ENCODE measurements around the gene IPO8. TPM values are rescaled to one million over a fixed set of nuclear protein-coding genes. Genes with fewer than 3 reads are reported as not detected.

The IPO8 gene
- total RNA-seq, 2 experiments from 2014 or later: 50.8 to 52.2 TPM

- Mint-ChIP-seq H3K27me3 (ENCODE audit: low read depth) (no peaks in the 10 kb centered on the region), H3K4me3 (no peak overlapping the region), H3K9me3 (ENCODE audit: insufficient read depth) (no peaks in the 10 kb centered on the region), H3K4me1 (ENCODE audit: low read depth) (no peaks in the 10 kb centered on the region), H3K36me3 (ENCODE audit: low read depth) (peaks cover 55% of the 10 kb centered on the region), H3K27ac (no peak overlapping the region)
- no peak for DNase-seq
- no peak for ATAC-seq
- ChIA-PET CTCF (no interaction called here), POLR2A (no interaction called here)
Measured at GRCh38 chr12:30679241-30679640, 16.4 kb downstream of the IPO8 start.

- CTCF ChIA-PET: no interaction called here
- H3K27me3 Mint-ChIP-seq (ENCODE audit: low read depth): no peaks in the 10 kb centered on the region
- DNase-seq: no peak
- no peak overlapping the region for H3K4me3 Mint-ChIP-seq
- no peak for ATAC-seq
- H3K9me3 Mint-ChIP-seq (ENCODE audit: insufficient read depth): no peaks in the 10 kb centered on the region
- H3K27ac Mint-ChIP-seq: no peak overlapping the region
- peaks cover 53% of the 10 kb centered on the region for H3K36me3 Mint-ChIP-seq (ENCODE audit: low read depth)
- no peaks in the 10 kb centered on the region for H3K4me1 Mint-ChIP-seq (ENCODE audit: low read depth)
- POLR2A ChIA-PET: no interaction called here
Measured at GRCh38 chr12:30678221-30678620, 17.4 kb downstream of the IPO8 start.

GRCh38 chr12:30661210-30661609 lies 34.5 kb downstream of the IPO8 start:
- ATAC-seq: no peak
- Mint-ChIP-seq H3K36me3 (ENCODE audit: low read depth) (peaks cover 28% of the 10 kb centered on the region), H3K27me3 (ENCODE audit: low read depth) (no peaks in the 10 kb centered on the region), H3K27ac (no peak overlapping the region), H3K4me1 (ENCODE audit: low read depth) (no peaks in the 10 kb centered on the region), H3K4me3 (no peak overlapping the region), H3K9me3 (ENCODE audit: insufficient read depth) (no peaks in the 10 kb centered on the region)
- no peak for DNase-seq
- CTCF ChIA-PET: no interaction called here
- POLR2A ChIA-PET: no interaction called here

- ChIA-PET POLR2A (interaction anchor here (0.7 kb wide), 1 partner anchor 191 kb away, joined by 3 read pairs; no protein-coding TSS in a partner anchor), CTCF (no interaction called here)
- Mint-ChIP-seq H3K27me3 (ENCODE audit: low read depth) (no peaks in the 10 kb centered on the region), H3K9me3 (ENCODE audit: insufficient read depth) (no peaks in the 10 kb centered on the region), H3K36me3 (ENCODE audit: low read depth) (peaks cover 23% of the 10 kb centered on the region), H3K4me3 (no peak overlapping the region), H3K4me1 (ENCODE audit: low read depth) (peaks cover 3% of the 10 kb centered on the region), H3K27ac (no peak overlapping the region)
- DNase-seq (no peak), ATAC-seq (no peak)
Measured at GRCh38 chr12:30652034-30652696, 43.5 kb downstream of the IPO8 start.

GRCh38 chr12:30646821-30647220 lies 48.8 kb downstream of the IPO8 start:
- H3K4me1 Mint-ChIP-seq (ENCODE audit: low read depth): no peaks in the 10 kb centered on the region
- no peaks in the 10 kb centered on the region for H3K9me3 Mint-ChIP-seq (ENCODE audit: insufficient read depth)
- POLR2A ChIA-PET: no interaction called here
- no peaks in the 10 kb centered on the region for H3K27me3 Mint-ChIP-seq (ENCODE audit: low read depth)
- CTCF ChIA-PET: no interaction called here
- ATAC-seq (no peak), DNase-seq (no peak)
- no peak overlapping the region for H3K4me3 Mint-ChIP-seq
- H3K27ac Mint-ChIP-seq: no peak overlapping the region
- H3K36me3 Mint-ChIP-seq (ENCODE audit: low read depth): peaks cover 27% of the 10 kb centered on the region

GRCh38 chr12:30643366-30643765 lies 52.3 kb downstream of the IPO8 start:
- H3K4me3 Mint-ChIP-seq: no peak overlapping the region
- H3K27me3 Mint-ChIP-seq (ENCODE audit: low read depth): no peaks in the 10 kb centered on the region
- POLR2A ChIA-PET: no interaction called here
- H3K4me1 Mint-ChIP-seq (ENCODE audit: low read depth): no peaks in the 10 kb centered on the region
- CTCF ChIA-PET: no interaction called here
- H3K27ac Mint-ChIP-seq: no peak overlapping the region
- DNase-seq (no peak), ATAC-seq (no peak)
- H3K36me3 Mint-ChIP-seq (ENCODE audit: low read depth): peaks cover 30% of the 10 kb centered on the region
- H3K9me3 Mint-ChIP-seq (ENCODE audit: insufficient read depth): no peaks in the 10 kb centered on the region

- ChIA-PET CTCF (interaction anchor here (0.8 to 2.2 kb wide), 2 partner anchors 12 to 110 kb away, joined by 3 to 7 read pairs; no protein-coding TSS in a partner anchor), POLR2A (no interaction called here)
- ATAC-seq (no peak), DNase-seq (no peak)
- no peak overlapping the region for H3K27ac Mint-ChIP-seq
- no peaks in the 10 kb centered on the region for H3K4me1 Mint-ChIP-seq (ENCODE audit: low read depth)
- H3K9me3 Mint-ChIP-seq (ENCODE audit: insufficient read depth): no peaks in the 10 kb centered on the region
- H3K27me3 Mint-ChIP-seq (ENCODE audit: low read depth): no peaks in the 10 kb centered on the region
- peaks cover 29% of the 10 kb centered on the region for H3K36me3 Mint-ChIP-seq (ENCODE audit: low read depth)
- H3K4me3 Mint-ChIP-seq: no peak overlapping the region
Measured at GRCh38 chr12:30640392-30640791, 55.3 kb downstream of the IPO8 start.

GRCh38 chr12:30635385-30635784 lies 60.3 kb downstream of the IPO8 start:
- CTCF ChIA-PET: no interaction called here
- Mint-ChIP-seq H3K36me3 (ENCODE audit: low read depth) (peaks cover 40% of the 10 kb centered on the region), H3K9me3 (ENCODE audit: insufficient read depth) (no peaks in the 10 kb centered on the region), H3K27me3 (ENCODE audit: low read depth) (no peaks in the 10 kb centered on the region), H3K27ac (no peak overlapping the region), H3K4me1 (ENCODE audit: low read depth) (no peaks in the 10 kb centered on the region), H3K4me3 (no peak overlapping the region)
- POLR2A ChIA-PET: no interaction called here
- DNase-seq (no peak), ATAC-seq (no peak)

GRCh38 chr12:30631740-30632139 lies 63.9 kb downstream of the IPO8 start:
- peaks cover 1% of the 10 kb centered on the region for H3K4me1 Mint-ChIP-seq (ENCODE audit: low read depth)
- no peak overlapping the region for H3K4me3 Mint-ChIP-seq
- H3K9me3 Mint-ChIP-seq (ENCODE audit: insufficient read depth): no peaks in the 10 kb centered on the region
- POLR2A ChIA-PET: no interaction called here
- no peaks in the 10 kb centered on the region for H3K27me3 Mint-ChIP-seq (ENCODE audit: low read depth)
- peaks cover 41% of the 10 kb centered on the region for H3K36me3 Mint-ChIP-seq (ENCODE audit: low read depth)
- DNase-seq (no peak), ATAC-seq (no peak)
- CTCF ChIA-PET: no interaction called here
- no peak overlapping the region for H3K27ac Mint-ChIP-seq

GRCh38 chr12:30630979-30631285 lies 64.7 kb downstream of the IPO8 start:
- H3K27me3 Mint-ChIP-seq (ENCODE audit: low read depth): no peaks in the 10 kb centered on the region
- no peak overlapping the region for H3K27ac Mint-ChIP-seq
- H3K4me3 Mint-ChIP-seq: no peak overlapping the region
- no peaks in the 10 kb centered on the region for H3K9me3 Mint-ChIP-seq (ENCODE audit: insufficient read depth)
- POLR2A ChIA-PET: no interaction called here
- peaks cover 37% of the 10 kb centered on the region for H3K36me3 Mint-ChIP-seq (ENCODE audit: low read depth)
- H3K4me1 Mint-ChIP-seq (ENCODE audit: low read depth): peaks cover 1% of the 10 kb centered on the region
- no peak for ATAC-seq
- CTCF ChIA-PET: no interaction called here
- no peak for DNase-seq

- POLR2A ChIA-PET: no interaction called here
Measured at GRCh38 chr12:30630076-30630978, 65.3 kb downstream of the IPO8 start.

GRCh38 chr12:30626847-30627246 lies 68.8 kb downstream of the IPO8 start:
- H3K27ac Mint-ChIP-seq: no peak overlapping the region
- no peaks in the 10 kb centered on the region for H3K9me3 Mint-ChIP-seq (ENCODE audit: insufficient read depth)
- no peak for ATAC-seq
- DNase-seq: no peak
- H3K27me3 Mint-ChIP-seq (ENCODE audit: low read depth): no peaks in the 10 kb centered on the region
- peaks cover 24% of the 10 kb centered on the region for H3K36me3 Mint-ChIP-seq (ENCODE audit: low read depth)
- ChIA-PET CTCF (no interaction called here), POLR2A (no interaction called here)
- H3K4me3 Mint-ChIP-seq: no peak overlapping the region
- peaks cover 1% of the 10 kb centered on the region for H3K4me1 Mint-ChIP-seq (ENCODE audit: low read depth)

More at GRCh38 chr12:30630076-30630978, 65.3 kb downstream of the IPO8 start:
- no peak for DNase-seq
- no peak overlapping the region for H3K4me3 Mint-ChIP-seq
- no peaks in the 10 kb centered on the region for H3K27me3 Mint-ChIP-seq (ENCODE audit: low read depth)
- H3K9me3 Mint-ChIP-seq (ENCODE audit: insufficient read depth): no peaks in the 10 kb centered on the region
- ATAC-seq: no peak
- no peak overlapping the region for H3K27ac Mint-ChIP-seq
- peaks cover 1% of the 10 kb centered on the region for H3K4me1 Mint-ChIP-seq (ENCODE audit: low read depth)
- CTCF ChIA-PET: no interaction called here
- H3K36me3 Mint-ChIP-seq (ENCODE audit: low read depth): peaks cover 35% of the 10 kb centered on the region
